SK-MEL-5 (cell line): ENCODE data around the gene MKS1. TPM values are rescaled to one million over a fixed set of nuclear protein-coding genes. Genes with fewer than 3 reads are reported as not detected.

Experiments used
- DNase-seq: peaks from one replicate; pipeline ENCODE4 v3.0.0-alpha.2; 2016; ENCODE audit warnings: low read depth, low spot score
- in situ Hi-C: cut with HindIII; loops from 2 replicates; pipeline ENCODE4 v1.10.0; 2016; ENCODE audit warnings: low sequenced_read_pairs, high pct_unique_total_duplicates, low pct_unique_long_range_greater_than_20kb
- total RNA-seq: library from RNA; depleted of rRNA; stranded (reverse); fragments of >200 nt; shearing (Covaris generic); gene quantifications from 2 replicates; pipeline ENCODE4 v1.2.3, GENCODE V29; 2014

Gene MKS1
- total RNA-seq, 1 experiment from 2014 or later, result 15.0 TPM

DNA sequence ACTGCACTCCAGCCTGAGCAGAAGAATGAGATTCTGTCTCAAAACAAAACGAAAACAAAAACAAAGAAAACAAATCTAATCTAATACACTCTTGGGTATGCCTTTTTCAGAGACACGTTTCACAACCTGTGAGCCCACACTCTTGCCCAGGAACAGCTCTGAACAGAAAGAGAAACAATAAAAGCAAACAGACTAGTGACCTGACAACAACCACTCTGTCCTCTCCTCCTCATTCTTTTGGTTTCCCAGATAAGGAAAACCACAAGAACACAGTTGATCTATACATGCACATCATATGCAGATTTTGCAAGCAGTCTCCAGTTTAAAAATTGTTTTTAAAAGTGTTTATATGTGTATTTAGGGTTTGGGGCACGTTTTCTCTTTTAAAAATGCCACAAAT lies 1.3 kb downstream of the MKS1 start:
- DNase-seq, result no peak

DNA sequence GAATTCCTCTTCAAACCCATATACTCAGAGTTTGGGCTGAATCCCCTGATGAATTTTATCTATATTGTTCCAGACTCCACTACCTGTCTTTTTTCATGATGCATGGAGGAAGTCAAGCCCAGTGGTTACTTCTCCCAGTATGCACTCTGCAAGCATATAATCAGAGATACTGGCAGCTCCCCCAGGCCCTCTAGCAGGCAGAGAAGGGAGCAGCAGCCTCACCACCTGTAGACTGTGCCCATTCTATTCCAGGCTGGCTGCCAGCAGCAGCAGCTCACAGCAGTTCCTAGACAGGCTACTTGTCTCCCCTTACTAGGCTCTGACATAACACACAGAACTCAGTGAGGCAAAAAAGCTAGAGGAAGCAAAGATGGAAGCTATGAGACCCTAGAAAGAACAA lies 3.4 kb downstream of the MKS1 start:
- peak; percentile 49 for DNase-seq
- in situ Hi-C loops, result no loop called here

More for the DNA sequence above, 1.3 kb downstream of the MKS1 start:
- in situ Hi-C loops, result no loop called here

DNA sequence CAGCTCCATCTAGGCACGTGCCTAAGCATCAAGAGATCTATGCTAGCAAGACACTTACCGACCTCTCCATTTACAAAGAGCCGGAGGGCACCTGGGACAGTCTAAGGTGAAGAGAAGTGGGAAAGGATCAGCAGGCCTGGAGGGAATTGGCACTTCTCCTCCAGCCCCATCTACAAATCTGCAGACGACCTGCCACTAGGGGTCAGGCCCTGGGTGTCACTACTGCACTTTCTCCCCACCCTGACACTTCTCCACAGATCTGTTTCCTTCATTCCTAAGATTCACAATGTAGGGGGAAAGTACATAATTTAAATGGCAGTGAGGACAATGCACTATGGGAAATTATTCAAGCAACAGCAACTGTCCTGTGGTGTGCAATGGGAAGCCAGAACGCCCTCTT lies 8.1 kb downstream of the MKS1 start:
- DNase-seq, result peak; percentile 20
- in situ Hi-C loops, result no loop called here

DNA sequence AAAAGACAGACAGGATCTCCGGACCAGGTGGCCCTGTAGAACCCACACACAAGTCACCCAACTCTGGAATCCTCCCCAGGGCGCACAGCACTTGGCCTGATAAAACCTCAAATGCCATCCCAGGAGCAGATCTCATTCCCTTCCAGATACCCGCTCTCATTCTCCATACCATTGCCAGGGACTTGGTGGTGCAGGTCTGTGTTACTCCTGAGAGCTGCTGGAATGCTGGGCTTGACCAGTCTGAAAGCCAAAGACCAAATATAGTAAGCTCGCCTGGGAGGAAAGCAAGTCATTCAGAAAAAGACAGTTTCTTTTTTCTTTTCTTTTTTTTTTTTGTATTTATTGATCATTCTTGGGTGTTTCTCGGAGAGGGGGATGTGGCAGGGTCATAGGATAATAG lies 10.7 kb downstream of the MKS1 start:
- no peak for DNase-seq
- in situ Hi-C loops, result no loop called here

DNA sequence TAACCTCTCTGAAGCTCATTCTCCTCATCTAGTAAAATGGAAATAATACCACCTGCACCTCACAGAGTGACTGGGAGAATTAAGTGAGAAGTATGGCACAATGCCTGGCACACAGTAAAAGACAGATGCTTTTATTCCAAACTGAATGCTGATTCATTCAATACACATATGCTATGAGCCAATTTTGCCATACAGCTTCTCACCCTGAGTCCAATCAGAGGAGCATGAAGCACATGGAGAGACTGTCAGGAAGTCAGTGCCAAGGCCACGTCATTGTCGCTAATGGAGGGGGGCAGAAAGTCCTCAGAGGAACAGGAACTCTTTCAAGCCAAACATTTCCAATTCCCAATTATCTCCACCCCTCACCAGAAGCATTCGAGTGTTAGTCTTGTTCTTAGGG lies 11.6 kb downstream of the MKS1 start:
- in situ Hi-C loops, result no loop called here
- no peak for DNase-seq

DNA sequence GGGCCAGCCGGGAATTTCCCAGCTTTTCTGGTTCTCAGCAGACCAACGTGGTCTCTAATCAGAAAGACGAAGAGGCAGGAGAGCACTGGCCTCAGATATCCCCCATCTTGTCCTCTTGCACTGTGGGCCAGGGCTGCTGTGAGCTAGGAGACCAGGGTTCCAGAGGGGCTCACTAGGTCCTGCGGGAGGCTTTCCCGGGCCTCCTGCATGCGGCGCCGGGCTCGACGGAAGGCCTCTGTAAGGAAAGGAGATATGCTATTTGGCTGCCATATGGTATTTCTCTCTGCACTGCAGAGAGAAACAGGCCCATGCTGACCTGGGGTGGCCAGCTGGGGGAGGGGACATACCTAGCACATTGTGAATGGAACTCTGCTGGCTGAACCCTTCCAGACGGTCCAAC lies 13.1 kb downstream of the MKS1 start:
- DNase-seq, result no peak
- in situ Hi-C loops, result no loop called here

DNA sequence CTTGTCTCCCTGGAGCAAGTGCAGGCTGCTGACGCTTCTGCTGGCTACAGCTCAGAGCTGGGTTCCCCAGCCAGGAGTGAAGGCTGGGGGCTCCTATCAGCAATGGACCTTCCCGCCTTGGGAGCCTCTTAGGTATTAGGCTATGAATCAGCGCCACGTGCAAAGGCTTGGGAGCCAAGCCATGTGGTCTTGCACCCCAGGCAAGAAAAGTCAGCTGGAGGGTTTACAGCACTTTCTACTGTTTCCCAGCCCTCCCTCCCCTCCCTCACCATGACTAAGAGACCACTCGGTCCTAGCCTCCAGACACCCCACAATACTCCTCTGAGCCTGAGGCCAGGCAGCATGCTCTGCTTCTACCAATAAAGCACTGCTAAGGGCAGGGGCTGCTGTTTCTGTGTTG lies 14.3 kb downstream of the MKS1 start:
- in situ Hi-C loops, result no loop called here

DNA sequence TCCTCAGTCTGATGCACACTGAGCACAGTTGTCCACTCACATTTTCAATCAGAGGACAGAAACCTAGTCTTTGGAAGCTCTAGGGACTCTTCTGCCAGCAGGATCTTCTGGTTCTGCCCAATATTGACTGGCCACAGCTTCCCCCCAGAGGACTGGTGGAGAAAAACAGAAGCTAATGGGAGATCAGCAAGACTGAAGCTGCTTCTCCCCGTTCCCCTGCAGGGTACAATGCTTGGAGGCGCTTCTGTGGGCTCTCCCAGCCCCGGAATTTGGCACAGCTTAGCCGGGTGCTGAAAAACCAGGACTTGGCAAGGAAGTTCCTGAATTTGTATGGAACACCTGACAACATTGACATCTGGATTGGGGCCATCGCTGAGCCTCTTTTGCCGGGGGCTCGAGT lies 16.2 kb downstream of the MKS1 start:
- in situ Hi-C loops, result no loop called here
- no peak for DNase-seq

More for the DNA sequence above, 14.3 kb downstream of the MKS1 start:
- peak; percentile 51 for DNase-seq

DNA sequence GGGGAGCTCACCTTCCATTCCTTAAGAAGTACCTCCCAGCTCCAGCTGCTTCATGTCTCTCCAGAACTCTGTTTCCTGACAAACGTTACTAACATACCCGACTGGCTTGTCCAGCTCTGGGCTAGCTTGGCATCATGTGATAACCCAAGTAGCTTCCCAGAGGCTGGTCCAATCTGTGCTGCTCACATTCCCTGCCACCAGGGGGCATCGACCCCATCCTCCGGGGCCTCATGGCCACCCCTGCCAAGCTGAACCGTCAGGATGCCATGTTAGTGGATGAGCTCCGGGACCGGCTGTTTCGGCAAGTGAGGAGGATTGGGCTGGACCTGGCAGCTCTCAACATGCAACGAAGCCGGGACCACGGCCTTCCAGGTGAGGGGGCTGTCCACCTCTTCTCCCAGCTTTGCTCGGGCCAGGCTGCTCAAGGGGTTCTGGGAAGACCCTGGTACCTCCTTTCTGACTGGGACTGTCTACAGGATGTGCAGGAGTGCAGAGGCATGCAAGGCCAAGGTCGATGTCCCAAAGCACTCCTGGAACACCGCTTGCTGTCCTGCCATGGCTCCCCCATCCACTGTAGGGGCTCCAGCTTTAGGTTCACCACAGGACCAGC lies 18.9 kb downstream of the MKS1 start:
- DNase-seq, result peak; percentile 92

DNA sequence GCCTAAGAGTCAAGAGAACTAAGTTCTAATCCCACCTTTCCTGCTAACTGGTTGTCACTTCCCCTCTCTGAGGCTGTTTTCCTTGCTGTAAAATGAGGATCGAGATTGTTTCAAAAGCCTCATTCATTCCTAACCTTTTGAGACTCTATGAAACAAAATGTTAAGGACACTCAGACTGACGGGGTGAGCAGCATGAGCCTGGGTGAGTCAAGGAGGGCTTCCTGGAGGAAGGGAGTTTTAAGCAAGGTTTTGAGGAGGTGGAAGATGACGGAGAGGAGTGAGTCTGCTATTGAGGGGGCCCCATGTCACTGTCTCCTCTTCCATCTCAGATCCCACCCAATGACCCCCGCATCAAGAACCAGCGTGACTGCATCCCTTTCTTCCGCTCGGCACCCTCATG lies 22.4 kb downstream of the MKS1 start:
- in situ Hi-C loops, result no loop called here
- DNase-seq, result no peak

More for the DNA sequence above, 18.9 kb downstream of the MKS1 start:
- in situ Hi-C loops, result no loop called here

DNA sequence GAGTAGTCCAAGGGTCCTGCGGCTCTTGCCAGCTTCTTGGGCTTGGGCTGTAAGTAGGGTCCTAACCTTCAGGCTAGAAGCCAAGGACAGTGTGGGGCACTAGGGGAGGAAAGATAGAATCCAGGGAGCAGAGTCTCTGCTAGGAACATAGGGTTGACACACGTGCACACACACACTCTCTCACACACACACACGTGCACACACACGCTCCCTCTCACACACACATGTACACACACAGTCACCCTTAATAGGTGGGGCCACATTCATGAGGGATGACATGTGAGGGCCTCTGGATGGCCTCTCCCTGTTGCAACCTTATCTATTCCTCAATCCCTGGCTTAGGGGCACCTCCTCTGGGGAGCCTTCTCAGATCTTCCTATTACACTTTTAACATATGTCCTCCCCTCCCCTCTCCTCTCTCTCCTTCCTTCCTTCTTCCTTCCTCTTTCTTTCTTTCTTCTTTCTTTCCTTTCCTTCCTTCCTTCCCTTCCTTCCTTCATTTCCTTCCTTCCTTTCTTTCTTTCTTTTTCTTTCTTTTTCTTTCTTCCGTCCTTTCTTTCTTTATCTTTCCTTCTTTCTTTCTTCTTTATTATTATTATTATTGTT lies 23.4 kb downstream of the MKS1 start:
- DNase-seq, result no peak
- in situ Hi-C loops, result no loop called here

DNA sequence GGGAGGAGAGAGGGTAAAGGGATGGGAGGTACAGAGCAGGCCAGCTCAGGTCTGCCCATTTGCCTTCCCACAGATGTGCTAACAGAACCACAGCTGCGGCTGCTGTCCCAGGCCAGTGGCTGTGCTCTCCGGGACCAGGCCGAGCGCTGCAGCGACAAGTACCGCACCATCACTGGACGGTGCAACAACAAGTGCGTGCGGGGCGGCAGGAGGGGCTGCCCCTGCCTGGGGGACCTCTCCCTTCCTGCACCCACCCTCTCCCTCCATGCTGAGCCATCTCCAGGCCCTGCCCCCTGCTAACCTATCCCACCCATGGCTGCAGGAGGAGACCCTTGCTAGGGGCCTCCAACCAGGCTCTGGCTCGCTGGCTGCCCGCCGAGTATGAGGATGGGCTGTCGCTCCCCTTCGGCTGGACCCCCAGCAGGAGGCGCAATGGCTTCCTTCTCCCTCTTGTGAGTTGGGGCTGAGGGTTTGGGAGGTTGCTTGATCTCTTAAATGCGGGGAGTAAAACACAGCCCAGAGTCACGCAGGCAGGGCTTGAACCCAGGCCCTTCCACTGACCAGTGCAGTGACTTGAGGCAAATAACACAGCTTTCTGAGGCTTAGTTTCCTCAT lies 25.3 kb downstream of the MKS1 start:
- DNase-seq, result peak; percentile 25
- in situ Hi-C loops, result no loop called here

DNA sequence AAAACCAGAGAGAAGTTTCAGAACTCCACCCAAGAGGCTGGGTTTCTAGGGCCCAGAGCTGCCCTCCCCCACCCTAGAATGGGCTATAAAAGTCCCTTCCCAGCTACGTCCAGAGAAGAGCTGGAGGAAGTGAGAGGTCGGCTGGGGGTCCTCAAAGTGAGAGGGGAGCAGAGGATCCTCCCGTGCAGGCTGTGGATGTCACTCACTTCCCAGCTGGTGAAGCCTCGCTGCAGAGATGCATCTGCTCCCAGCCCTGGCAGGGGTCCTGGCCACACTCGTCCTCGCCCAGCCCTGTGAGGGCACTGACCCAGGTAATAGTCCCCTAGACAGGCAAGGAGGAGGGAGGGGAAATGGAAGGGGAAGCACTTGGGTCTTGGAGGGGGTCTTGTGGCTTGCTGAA lies 26.4 kb downstream of the MKS1 start, which contains the start of gene EPX:
Gene EPX (plus strand): TSS at position 115 of the 400 bp plus-strand sequence. CDS start 121 bp downstream, at position 236.
- no peak for DNase-seq
- in situ Hi-C loops, result no loop called here

DNA sequence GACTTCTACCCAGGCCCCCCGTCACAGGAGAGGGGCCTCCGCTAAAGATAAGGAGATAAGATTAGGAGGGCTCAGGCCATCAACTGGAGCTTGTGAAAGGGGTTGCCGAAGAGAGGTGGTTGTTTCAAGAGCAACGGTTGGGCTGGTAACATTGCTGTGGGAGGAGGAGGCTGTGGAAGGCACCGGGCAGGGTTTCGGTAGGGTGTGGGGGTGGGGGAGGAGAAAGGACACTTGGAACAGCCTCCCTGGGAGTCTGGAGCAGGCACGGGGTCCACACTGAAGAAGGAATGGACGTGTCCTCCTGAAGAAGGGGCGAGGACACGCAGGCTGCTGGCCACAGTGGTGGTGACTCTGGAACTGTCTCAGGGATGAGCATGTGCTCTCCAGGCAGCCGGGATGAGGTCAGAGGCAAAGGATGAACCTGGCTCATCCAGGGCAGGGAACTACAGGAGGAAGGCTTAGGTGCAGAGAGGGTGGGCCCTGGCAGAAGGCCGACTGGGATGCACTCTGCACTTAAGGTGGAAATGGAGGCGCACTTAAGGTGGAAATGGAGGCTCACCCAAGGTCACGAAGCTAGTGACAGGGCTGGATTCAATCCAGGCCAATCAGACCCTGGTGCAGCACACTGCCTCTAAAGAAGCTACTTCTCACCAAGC lies 27.7 kb downstream of the MKS1 start:
- in situ Hi-C loops, result no loop called here
- no peak for DNase-seq

DNA sequence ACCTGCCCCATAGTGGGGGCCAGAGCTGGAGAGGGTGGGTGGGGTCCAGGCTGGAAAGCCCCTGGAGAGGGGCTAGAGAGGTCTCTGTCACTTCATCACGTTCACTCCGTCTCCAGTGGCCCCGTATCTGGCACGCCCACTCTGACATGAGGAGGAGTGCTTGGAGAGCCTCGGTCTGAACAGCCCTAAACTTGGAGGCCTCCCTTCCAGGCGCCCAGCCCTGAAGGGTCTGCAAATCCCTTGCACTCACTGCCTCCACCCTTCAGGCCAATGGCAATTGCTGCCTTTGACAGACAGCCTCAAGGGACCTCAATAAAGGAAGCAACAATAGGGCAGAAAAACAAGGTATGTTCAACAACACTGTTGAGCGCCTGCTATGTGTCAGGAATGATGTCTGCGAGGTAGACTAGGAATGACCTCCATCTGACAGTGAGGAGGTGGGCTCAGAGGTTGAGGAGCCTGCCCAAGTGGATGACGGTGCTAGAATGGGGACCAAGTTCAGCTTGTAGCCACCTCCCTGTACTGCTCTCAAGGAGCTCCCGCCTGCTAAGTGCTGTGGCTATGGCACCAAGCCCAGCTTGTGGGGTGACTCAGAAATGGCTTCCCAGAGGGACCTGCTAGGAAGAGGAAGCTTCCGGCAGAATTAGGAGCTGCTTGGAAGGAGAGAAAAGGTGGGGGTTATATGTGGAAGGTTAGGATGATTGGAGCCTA lies 29.5 kb downstream of the MKS1 start:
- no peak for DNase-seq
- in situ Hi-C loops, result no loop called here

DNA sequence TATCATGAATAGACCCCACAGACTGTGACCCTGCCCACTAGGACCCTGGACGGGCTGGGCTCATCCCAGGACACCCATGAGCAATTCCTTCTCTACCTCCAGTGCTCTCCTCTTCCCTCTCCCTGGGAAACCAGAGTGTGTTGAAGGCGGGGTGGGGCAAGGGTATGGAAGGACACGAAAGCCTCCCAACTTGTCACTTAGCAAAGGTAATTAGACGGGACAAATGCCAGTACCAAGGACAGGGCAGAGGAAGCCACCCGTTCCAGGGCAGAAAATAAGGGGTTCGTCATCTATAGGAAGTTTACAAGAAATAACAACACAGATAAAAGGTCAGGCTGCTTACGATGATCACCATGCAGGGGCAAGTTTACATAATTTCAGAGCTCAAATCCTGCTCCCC lies 31.4 kb downstream of the MKS1 start:
- in situ Hi-C loops, result no loop called here
- DNase-seq, result no peak

DNA sequence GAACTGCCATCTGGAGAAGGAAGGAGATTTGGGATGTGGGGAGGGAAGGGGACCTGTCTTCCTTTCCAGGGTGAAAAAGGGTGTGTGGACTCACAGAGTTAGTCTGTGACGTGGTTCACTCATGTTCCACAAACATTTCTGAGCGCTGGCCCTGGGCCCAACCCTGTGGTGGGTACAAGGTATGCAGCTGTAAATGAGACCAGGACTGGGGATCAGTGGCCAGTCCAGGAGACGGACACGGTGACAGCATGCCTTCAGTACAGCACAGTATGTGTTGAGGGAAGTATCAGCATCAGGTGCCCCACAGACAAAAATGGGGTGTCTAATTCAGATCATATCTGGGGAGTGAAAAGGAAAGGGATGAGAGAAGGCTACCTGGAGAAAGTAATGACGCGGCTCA lies 32.0 kb downstream of the MKS1 start:
- no peak for DNase-seq
- in situ Hi-C loops, result no loop called here

DNA sequence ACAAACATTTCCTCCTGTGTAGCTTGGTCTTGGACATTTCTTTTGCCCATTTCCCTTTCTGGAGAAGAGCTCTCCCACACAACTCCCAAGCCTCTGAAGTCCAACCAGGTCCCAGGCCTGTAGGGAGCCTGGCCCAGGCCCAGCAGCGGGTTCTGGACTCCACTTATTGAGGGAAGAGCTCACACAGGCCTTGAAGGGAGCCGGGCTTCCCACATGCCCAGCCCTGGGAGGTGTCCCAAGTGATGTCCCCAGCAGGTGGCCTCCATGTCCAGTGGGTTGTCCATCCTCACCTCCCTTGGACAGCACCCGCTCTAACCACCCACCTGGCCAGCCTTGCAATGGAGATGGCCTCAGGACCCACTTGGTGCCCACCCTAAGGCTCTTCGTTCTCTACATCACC lies 32.5 kb downstream of the MKS1 start:
- no peak for DNase-seq
- in situ Hi-C loops, result no loop called here
